Measurements from ENCODE around the gene CACNB4. TPM values are rescaled to one million over a fixed set of nuclear protein-coding genes. Genes with fewer than 3 reads are reported as not detected.

CACNB4 gene
- total RNA-seq, 1 experiment from 2014 or later = 0.19 TPM

DNA sequence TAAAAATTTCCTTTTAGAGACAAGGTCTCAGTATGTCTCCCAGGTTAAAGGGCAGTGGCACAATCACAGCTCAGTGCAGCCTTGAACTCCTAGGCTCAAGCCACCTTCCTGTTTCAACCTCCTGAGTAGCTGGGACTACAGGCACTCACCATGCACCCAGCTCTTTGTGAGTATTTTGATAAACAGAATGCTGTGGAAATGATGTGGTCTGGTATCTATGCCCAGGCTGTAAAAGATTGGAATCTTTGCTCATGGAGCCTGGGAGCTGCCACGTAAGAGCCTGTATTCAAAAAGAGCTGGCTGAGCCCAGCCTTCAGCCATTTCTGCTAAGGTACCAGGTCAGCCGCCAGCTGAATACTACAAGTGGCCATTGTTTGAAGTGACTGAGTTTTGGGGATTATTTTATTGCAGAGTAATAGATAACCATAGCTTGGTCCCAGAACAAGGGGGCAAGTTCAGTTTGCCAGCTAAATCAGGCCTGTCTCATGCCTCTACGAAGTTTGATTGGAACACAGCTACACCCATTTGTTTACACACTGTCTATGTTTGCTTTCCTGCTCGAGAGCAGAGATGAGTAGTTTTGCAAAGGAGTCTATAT, 249.3 kb downstream of the CACNB4 start:
- no peak for TF ChIP-seq EZH2 (IDR thresholded peaks at IDR 0.05; ENCODE audit: borderline replicate concordance, low read depth, low read length, poor library complexity, severe bottlenecking)
- TF ChIP-seq, protein P1, sequence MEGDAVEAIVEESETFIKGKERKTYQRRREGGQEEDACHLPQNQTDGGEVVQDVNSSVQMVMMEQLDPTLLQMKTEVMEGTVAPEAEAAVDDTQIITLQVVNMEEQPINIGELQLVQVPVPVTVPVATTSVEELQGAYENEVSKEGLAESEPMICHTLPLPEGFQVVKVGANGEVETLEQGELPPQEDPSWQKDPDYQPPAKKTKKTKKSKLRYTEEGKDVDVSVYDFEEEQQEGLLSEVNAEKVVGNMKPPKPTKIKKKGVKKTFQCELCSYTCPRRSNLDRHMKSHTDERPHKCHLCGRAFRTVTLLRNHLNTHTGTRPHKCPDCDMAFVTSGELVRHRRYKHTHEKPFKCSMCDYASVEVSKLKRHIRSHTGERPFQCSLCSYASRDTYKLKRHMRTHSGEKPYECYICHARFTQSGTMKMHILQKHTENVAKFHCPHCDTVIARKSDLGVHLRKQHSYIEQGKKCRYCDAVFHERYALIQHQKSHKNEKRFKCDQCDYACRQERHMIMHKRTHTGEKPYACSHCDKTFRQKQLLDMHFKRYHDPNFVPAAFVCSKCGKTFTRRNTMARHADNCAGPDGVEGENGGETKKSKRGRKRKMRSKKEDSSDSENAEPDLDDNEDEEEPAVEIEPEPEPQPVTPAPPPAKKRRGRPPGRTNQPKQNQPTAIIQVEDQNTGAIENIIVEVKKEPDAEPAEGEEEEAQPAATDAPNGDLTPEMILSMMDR (conservative IDR thresholded peaks at IDR 0.05; ENCODE audit: low read depth, low read length) = no peak
- BruUV-seq (replicated peaks) = no TSS peak
- intact Hi-C loops (cut with micrococcal nuclease; ENCODE audit: unreplicated experiment) = no loop called here
- Histone ChIP-seq H3K4me1 (ENCODE audit: insufficient read depth, low read length, poor library complexity, severe bottlenecking) (no peaks in the 10 kb centered on the region), H3K36me3 (ENCODE audit: insufficient read depth, low read length, poor library complexity, severe bottlenecking) (no peaks in the 10 kb centered on the region), H3K4me3 (ENCODE audit: low read depth, low read length, poor library complexity, severe bottlenecking) (no peak overlapping the region), H3K9me3 (ENCODE audit: low read depth, low read length, poor library complexity, severe bottlenecking) (no peaks in the 10 kb centered on the region), H3K27ac (ENCODE audit: low read depth, low read length, poor library complexity, severe bottlenecking) (no peak overlapping the region), H3K27me3 (replicated peaks; ENCODE audit: insufficient read depth, low read depth, low read length, poor library complexity) (peaks cover 40% of the 10 kb centered on the region)
- POLR2A ChIA-PET (ENCODE audit: low non-redundant PET) = no interaction called here
- CTCF ChIA-PET = no interaction called here
- DNase-seq (ENCODE audit: low spot score) = no peak

DNA sequence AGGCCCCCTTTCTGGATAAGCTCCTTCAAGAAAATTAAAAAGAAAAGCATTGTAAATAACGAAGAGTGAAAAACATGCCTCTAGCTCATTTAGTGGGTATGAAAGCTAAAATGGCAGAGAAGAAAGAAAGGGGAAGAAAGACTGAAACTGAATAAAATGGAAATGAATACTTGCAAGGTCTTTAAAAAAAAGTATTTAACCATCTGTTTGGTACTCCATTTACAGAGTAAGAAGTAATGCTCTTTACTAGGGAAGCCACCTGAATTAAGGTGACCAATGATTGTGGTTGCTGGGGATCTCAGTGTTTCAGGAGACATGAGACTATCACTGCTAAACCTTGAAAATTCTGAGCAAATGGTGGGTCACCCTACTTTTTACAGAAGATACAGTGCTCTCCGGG, 253.0 kb downstream of the CACNB4 start:
- no TSS peak for BruUV-seq (replicated peaks)
- peaks cover 10% of the 10 kb centered on the region for H3K27me3 ChIP-seq (replicated peaks; ENCODE audit: insufficient read depth, low read depth, low read length, poor library complexity)
- intact Hi-C loops (cut with micrococcal nuclease; ENCODE audit: unreplicated experiment) = no loop called here
- no peak overlapping the region for H3K4me3 ChIP-seq (ENCODE audit: low read depth, low read length, poor library complexity, severe bottlenecking)
- no peaks in the 10 kb centered on the region for H3K36me3 ChIP-seq (ENCODE audit: insufficient read depth, low read length, poor library complexity, severe bottlenecking)
- POLR2A ChIA-PET (ENCODE audit: low non-redundant PET) = no interaction called here
- CTCF ChIA-PET = no interaction called here
- H3K27ac ChIP-seq (ENCODE audit: low read depth, low read length, poor library complexity, severe bottlenecking) = no peak overlapping the region
- no peak for DNase-seq (ENCODE audit: low spot score)
- TF ChIP-seq, protein P1 (conservative IDR thresholded peaks at IDR 0.05; ENCODE audit: low read depth, low read length) = no peak
- TF ChIP-seq EZH2 (IDR thresholded peaks at IDR 0.05; ENCODE audit: borderline replicate concordance, low read depth, low read length, poor library complexity, severe bottlenecking) = no peak
- no peaks in the 10 kb centered on the region for H3K9me3 ChIP-seq (ENCODE audit: low read depth, low read length, poor library complexity, severe bottlenecking)
- H3K4me1 ChIP-seq (ENCODE audit: insufficient read depth, low read length, poor library complexity, severe bottlenecking) = no peaks in the 10 kb centered on the region

DNA sequence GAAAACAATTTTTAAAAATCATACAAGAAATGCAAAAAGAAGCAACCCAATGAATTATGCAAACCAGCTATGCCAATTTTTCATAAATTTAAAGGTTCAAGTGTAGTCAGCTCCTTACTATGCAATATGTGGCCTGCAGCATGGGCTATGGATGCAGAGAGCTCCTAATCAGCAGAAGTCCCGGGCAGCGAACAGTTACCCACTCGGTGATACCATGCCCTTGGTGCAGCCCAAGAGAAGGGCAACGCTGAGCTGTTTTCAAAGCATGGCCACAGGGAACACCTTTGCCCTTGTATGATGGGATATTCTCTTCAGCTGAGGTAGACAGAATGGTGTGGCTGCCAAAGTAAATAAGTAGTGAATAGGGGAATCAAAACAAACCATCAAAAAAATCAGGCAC, 253.4 kb downstream of the CACNB4 start:
- DNase-seq (ENCODE audit: low spot score) = no peak
- TF ChIP-seq, protein P1 (conservative IDR thresholded peaks at IDR 0.05; ENCODE audit: low read depth, low read length) = no peak
- no peak for TF ChIP-seq EZH2 (IDR thresholded peaks at IDR 0.05; ENCODE audit: borderline replicate concordance, low read depth, low read length, poor library complexity, severe bottlenecking)
- Histone ChIP-seq H3K36me3 (ENCODE audit: insufficient read depth, low read length, poor library complexity, severe bottlenecking) (no peaks in the 10 kb centered on the region), H3K9me3 (ENCODE audit: low read depth, low read length, poor library complexity, severe bottlenecking) (no peaks in the 10 kb centered on the region), H3K27ac (ENCODE audit: low read depth, low read length, poor library complexity, severe bottlenecking) (no peak overlapping the region), H3K27me3 (replicated peaks; ENCODE audit: insufficient read depth, low read depth, low read length, poor library complexity) (peaks cover 10% of the 10 kb centered on the region), H3K4me3 (ENCODE audit: low read depth, low read length, poor library complexity, severe bottlenecking) (no peak overlapping the region), H3K4me1 (ENCODE audit: insufficient read depth, low read length, poor library complexity, severe bottlenecking) (no peaks in the 10 kb centered on the region)
- ChIA-PET POLR2A (ENCODE audit: low non-redundant PET) (no interaction called here), CTCF (no interaction called here)
- intact Hi-C loops (cut with micrococcal nuclease; ENCODE audit: unreplicated experiment) = no loop called here
- no TSS peak for BruUV-seq (replicated peaks)

All from A673 (cell line).